ENCODE measurements around the gene LCN9.
"Not testable (repeated sequence)": the region's sequence is repeated elsewhere in the genome, so short reads cannot be mapped to it uniquely, and the experiment has no call there.

Gene LCN9

GRCh38 chr9:135647884-135648283 lies 15.2 kb upstream of the LCN9 start:
- no peak for DNase-seq (ENCODE audit: low read depth, low spot score)

- DNase-seq (ENCODE audit: low read depth, low spot score): no peak
These were observed 14.4 kb upstream of the LCN9 start for GRCh38 chr9:135648494-135649410.

DNA sequence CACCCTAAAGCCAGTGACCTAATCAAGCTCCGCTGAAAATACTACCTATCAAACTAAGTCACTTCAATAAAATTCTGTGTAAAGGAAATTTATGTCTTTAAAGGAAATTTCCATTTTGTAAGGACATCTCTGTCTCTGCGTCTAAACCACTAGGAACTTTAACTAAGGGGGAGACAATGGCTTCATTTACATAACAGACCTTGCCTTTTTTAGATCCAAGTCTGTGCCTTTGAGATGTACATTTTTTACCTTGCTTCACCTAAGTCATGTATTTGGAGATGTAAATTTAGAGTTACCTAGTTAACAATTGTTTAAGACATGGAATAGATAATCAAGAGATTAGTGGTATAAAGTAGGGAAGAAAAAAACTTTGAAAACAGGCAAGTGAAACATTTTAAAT lies 13.6 kb upstream of the LCN9 start:
- no peak for DNase-seq (ENCODE audit: low read depth, low spot score)

DNA sequence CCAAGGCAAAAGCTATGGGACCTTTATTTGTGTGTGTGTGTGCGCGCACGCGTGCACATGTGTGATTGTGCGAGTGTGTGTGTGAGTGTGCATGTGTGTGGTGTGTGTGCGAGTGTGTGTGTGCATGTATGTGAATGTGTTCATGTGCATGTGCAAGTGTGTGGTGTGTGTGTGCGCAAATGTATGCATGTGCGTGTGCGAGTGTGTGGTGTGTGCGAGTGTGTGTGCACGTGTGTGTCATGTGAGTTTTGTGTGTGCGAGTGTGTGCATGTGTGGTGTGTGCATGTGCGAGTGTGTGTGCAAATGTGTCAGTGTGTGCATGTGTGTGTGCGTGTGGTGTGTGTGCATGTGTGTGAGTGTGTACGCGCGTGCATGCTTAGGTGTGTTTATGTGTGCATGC lies 12.7 kb upstream of the LCN9 start:
- DNase-seq (ENCODE audit: low read depth, low spot score): no peak

DNA sequence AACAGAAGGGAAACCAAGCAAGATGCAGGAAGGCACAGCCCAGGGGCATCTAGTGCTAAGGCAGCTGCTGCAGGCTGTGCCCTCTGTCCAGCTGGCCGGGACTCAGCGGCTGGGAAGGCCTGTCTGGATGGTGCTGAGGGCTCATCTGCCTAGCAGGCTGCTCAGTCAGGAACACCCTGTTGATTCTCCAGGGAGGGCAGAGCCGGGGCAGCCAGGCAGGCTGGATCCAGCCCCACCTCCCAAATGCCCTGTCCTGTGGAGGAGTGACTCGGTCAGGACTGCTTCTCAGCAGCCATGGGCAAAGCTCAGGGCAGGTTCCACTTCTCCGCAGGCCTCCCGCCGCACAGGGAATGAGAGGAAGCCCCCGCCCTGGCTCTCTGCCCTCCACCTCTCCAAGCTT lies 7.8 kb upstream of the LCN9 start:
- no peak for DNase-seq (ENCODE audit: low read depth, low spot score)

- no peak for DNase-seq (ENCODE audit: low read depth, low spot score)
These were observed 5.7 kb upstream of the LCN9 start for GRCh38 chr9:135657416-135657815.

DNA sequence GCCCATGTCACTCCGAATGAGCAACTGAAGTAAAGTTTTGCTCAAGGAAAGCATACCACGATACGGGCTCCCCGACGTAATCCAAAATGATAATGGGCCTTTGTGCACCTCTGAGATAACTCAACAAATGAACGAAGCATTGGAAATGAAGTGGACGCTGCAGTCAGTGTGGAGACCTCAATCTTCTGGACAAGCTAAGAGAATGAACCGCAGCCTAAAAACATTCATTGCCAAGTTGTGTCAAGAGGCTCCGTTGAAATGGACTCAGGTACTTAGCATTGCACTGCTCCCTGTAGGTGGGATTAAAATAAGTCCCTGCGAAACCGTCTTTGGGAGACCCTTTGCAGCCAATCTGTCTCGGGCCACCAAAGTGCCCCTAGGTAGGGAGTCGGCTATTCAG lies 3.9 kb upstream of the LCN9 start:
- no peak for DNase-seq (ENCODE audit: low read depth, low spot score)

DNA sequence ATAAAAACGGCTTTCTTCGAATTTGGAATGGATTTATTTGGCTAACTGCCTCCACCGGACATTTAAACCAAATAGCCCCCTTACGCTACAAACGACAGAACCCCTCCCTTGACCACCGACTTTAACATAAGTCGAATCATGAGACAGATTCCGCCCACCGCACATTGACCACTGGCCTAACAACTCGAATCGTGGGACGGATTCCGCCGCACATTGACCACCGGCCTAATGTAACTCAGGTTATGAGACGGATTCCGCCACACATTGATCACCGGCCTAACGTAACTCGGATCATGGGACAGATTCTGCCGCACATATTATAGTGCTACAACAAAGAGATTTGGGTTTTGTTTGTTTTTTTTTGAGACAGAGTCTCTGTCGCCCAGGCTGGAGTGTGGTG lies 2.7 kb upstream of the LCN9 start:
- DNase-seq (ENCODE audit: low read depth, low spot score): no peak

DNA sequence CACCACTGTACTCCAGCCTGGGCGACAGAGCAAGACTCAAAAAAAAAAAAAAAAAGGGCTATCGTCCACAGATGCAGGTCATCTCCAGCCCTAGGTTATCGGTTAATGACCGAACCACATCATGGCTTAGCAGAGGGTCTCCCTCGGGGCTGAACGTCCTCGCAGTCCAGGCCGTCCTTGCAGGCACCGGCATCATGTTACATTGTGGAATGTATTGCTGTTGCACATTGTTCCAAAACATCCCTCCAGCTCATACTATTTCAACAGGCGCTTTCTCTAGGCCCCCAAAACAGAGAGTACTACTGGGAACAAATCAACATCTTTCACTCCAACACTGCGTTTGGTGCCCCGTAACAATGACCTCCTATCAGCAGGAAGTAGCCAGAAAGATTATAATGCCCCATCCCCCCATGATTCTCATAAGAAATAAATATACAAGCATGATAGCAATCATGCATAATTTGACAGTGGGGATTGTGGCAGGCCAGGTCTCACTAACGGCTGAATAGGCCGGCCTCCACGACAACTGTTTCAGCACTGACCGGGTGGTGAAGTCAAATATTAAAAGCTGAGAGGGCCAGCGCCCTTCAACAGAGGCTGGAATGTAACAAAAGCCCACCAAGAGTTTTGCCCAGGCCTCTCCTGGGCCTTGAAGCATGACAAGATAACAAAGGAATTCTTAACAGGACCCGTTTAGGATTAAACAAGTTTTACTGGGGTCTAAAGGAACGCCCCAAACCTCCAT lies 1.1 kb upstream of the LCN9 start:
- DNase-seq (ENCODE audit: low read depth, low spot score): no peak

DNA sequence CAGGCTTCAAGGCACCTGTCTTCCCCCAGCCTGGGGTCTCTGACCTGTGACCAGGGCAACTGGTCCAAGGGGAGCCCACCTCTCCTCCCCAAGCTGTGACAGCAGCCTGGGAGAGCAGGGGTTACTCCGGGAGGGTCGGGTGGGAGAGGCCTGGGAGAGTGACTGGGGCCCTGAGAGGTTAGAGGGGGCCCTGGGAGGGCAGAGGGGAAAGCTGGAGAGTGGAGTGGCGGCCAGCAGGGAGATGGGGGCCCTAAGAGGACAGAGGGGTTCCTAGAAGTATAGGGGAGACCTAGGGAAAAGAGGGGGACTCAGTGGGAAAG lies 302 bp downstream of the LCN9 start:
- DNase-seq (ENCODE audit: low read depth, low spot score): no peak

DNA sequence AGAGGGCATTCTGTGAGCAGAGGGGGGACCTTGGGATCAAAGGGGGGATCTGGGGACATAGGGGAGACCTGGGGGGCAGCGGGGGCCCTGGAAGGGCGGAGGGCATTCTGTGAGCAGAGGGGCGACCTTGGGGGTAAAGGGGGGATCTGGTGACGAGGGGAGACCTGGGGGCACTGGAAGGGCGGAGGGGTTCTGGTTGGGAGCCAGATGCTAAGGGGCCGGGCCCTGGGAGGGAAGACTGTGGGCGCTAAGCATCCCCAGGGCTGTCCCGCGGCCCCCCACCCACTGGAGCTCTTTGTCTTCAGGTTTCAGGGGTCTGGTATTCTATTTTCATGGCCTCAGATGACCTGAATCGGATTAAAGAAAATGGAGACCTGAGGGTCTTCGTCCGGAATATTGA lies 748 bp downstream of the LCN9 start:
- no peak for DNase-seq (ENCODE audit: low read depth, low spot score)

DNA sequence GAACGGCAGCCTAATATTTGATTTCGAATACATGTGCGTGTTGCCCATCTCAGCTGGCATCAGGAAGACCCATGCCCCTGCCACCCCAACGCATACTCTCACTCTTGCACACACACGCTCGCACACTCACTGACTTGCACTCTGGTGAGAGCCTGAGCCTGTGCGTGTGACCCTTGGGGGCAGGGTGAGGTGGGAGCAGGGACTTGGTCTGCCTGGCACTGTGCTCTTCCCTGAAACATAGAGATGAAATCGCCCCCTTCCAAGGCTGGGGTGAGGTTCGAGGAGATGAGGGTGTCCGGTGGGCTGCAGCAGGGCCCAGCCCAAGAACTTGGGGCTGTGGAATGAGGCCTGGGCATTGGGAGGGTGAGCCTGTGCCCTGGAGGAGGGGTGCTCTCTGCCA lies 1.2 kb downstream of the LCN9 start:
- DNase-seq (ENCODE audit: low read depth, low spot score): no peak

GRCh38 chr9:135664801-135665794 lies 2.0 kb downstream of the LCN9 start:
- no peak for DNase-seq (ENCODE audit: low read depth, low spot score)

GRCh38 chr9:135665795-135666189 lies 2.7 kb downstream of the LCN9 start:
- no peak for DNase-seq (ENCODE audit: low read depth, low spot score)

DNA sequence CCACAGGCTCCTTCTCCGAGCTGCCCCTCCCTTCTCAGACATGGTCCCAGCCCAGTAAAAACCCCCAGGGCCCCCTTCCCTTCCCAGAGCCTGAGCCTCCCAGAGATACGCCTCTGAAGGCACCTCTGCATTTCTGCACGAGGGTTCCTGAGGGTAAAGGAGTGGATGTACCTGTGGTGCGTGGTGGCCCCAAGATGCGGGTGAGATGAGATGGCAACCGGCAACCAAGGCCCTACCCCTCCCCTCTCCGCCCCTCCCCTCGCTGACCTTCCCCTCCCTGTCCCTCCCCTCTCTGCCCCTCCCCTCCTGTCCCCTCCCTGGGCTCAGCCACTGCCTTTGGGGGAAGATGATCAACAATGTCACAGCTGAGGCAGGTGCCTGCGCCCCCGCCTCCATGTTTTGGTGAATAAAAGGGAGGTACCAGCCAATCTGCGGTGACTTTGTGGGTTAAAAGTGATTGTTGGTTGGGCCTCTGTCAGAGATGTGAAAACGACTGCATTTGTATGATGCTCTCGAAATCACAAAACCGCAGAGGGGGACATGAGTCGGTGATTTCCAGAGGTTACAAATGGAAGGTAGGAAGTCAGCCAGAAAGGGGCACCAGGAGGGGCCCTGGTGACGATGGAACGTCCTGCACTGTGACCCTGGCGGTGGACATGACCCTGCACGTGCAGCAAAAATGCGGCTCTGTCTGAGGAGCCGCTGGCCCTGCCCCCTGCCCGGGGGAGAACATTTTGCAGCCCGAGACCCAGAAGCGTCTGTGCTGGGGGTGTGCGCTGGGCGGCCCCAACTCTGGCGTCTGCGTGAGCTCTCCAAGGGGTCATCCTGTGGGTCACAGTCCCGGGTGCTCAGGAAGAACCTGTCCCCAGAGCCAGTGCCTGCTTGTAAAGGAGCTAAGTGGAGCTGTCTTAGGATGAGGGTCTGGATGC lies 3.7 kb downstream of the LCN9 start:
- no peak for DNase-seq (ENCODE audit: low read depth, low spot score)

- no peak for DNase-seq (ENCODE audit: low read depth, low spot score)
These were observed 4.4 kb downstream of the LCN9 start for GRCh38 chr9:135667463-135668001.

DNA sequence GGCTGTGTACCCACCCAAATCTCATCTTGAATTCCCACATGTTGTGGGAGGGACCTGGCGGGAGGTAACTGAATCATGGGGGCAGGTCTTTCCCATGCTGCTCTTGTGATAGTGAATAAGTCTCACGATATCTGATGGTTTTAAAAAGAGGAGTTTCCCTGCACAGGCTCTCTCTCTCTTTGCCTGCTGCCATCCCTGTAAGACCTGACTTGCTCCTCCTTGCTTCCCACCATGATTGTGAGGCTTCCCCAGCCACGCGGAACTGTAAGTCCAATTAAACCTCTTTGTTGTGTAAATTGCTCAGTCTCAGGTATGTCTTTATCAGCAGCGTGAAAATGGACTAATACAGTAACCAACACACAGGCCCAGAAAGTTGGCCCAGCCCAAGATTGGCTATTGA lies 5.9 kb downstream of the LCN9 start:
- DNase-seq (ENCODE audit: low read depth, low spot score): not testable (repeated sequence)

DNA sequence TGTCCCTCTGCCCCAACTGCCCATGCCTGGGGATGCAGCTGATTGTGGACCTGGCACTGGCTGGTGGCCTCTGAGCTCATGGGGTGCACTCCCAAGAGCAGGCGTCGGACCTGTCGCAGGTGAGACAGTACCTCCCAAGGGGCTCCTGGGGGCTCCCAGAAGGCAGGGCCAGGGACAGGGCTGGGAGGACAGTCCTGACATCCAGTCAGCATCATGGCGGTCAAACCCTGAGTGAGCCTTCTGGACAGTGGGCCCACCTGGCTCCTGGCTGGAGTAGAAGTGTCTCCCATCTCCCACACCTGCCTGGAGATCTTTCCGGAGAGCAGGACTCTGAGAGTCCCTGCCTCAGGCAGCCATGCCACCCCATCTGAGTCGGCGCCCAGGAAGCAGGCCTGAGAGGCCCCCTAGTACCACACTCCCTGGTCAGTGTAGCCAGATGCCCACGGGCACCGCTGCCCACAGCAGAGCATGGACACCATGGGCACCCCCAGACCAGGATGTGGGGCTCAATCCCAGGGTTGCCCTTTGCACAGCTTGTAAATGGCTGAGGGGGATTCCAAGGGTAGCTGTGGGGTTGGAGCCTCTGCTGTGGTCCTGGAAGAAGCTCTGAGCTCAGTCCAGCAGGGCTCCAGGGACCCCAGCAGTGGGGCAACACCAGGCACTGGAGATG lies 6.6 kb downstream of the LCN9 start:
- DNase-seq (ENCODE audit: low read depth, low spot score): no peak

DNA sequence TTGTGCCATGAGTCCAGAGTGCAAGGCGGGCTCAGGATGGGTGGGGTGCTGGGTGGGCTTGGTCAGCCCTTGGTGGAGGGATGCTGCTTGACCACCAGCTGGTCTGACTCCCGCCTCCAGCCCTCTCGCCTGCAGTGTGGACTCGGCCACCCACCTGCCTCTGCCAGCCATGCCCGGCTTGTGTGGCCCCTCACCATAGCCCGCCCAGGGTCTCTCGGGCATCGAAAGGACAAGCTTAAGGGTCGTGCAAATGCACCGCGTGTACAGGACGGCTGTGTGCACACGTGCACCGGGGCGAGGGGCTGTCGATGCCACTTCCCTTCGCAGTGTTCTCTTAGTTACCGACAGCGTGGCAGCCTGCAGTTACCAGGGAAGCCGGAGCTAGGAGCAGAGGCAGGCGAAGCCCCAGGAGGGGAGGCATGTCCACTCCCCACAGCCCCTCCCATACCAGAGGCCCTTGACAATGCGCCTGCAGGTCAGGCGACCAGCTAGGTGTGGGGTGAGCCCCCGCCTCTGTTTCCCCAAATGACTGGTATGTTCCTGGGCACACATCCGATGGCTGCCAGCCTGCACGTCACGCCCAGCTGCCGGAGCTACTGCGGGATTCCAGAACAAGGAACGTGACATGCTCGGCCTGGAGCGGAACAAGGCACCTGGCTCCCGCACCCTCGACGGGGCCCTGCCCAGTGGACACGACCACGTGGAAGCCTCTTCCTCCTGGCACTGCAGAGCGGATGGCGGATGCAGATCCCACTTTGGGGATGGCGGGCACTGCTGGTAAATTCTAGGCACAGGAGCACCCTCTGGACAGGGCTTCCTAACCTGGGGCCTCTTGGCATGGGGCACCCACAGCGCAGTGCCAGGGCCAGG lies 7.8 kb downstream of the LCN9 start:
- DNase-seq (ENCODE audit: low read depth, low spot score): no peak
